ENCODE measurements around the gene PACS2. TPM values are rescaled to one million over a fixed set of nuclear protein-coding genes. Genes with fewer than 3 reads are reported as not detected.

The PACS2 gene
- total RNA-seq, 1 experiment from 2014 or later = 55.2 TPM

GRCh38 chr14:105355850-105356604, 41.5 kb downstream of the PACS2 start:
- Histone ChIP-seq H3K4me3 (ENCODE audit: low read depth in 2 of 2, low read length in 2 of 2) (no peak overlapping the region), H3K36me3 (ENCODE audit: control insufficient read depth, insufficient read depth, low read length) (no peaks in the 10 kb centered on the region), H3K27ac (ENCODE audit: low read length) (no peak overlapping the region), H3K27me3 (ENCODE audit: control insufficient read depth, insufficient read depth, low read length) (no peaks in the 10 kb centered on the region), H3K4me1 (ENCODE audit: control insufficient read depth, insufficient read depth, low read length) (no peaks in the 10 kb centered on the region), H3K9me3 (ENCODE audit: control insufficient read depth, insufficient read depth, low read depth, low read length) (no peaks in the 10 kb centered on the region)
- POLR2A ChIA-PET = no interaction called here
- DNase-seq (ENCODE audit: low read depth, low spot score) = no peak
- ATAC-seq = no peak
- intact Hi-C loops (cut with micrococcal nuclease; ENCODE audit: unreplicated experiment) (no loop called here), in situ Hi-C loops (cut with HindIII; ENCODE audit: low pct_unique_long_range_greater_than_20kb, low sequenced_read_pairs) (no loop called here)
- CTCF ChIA-PET = no interaction called here
- TF ChIP-seq SIN3A (IDR thresholded peaks at IDR 0.05; ENCODE audit: borderline replicate concordance, insufficient read depth, low read depth, low read length) (no peak), CTCF (IDR thresholded peaks at IDR 0.05) (no peak), REST (IDR thresholded peaks at IDR 0.05; ENCODE audit: insufficient read depth in 1 of 2, low read depth in 2 of 2, low read length in 1 of 2) (no peak)
- no TSS peak for BruUV-seq (replicated peaks)

- ChIA-PET POLR2A (no interaction called here), CTCF (no interaction called here)
- Histone ChIP-seq H3K4me1 (ENCODE audit: control insufficient read depth, insufficient read depth, low read length) (no peaks in the 10 kb centered on the region), H3K27ac (ENCODE audit: low read length) (no peak overlapping the region), H3K27me3 (ENCODE audit: control insufficient read depth, insufficient read depth, low read length) (no peaks in the 10 kb centered on the region), H3K36me3 (ENCODE audit: control insufficient read depth, insufficient read depth, low read length) (no peaks in the 10 kb centered on the region), H3K4me3 (ENCODE audit: low read depth in 2 of 2, low read length in 2 of 2) (no peak overlapping the region), H3K9me3 (ENCODE audit: control insufficient read depth, insufficient read depth, low read depth, low read length) (no peaks in the 10 kb centered on the region)
- DNase-seq (ENCODE audit: low read depth, low spot score) = no peak
- intact Hi-C loops (cut with micrococcal nuclease; ENCODE audit: unreplicated experiment) = no loop called here
- in situ Hi-C loops (cut with HindIII; ENCODE audit: low pct_unique_long_range_greater_than_20kb, low sequenced_read_pairs) = no loop called here
- BruUV-seq (replicated peaks) = no TSS peak
- no peak for ATAC-seq
- TF ChIP-seq POLR2AphosphoS5 (IDR thresholded peaks at IDR 0.05; ENCODE audit: low read depth, low read length) (no peak), REST (IDR thresholded peaks at IDR 0.05; ENCODE audit: insufficient read depth in 1 of 2, low read depth in 2 of 2, low read length in 1 of 2) (no peak), CTCF (IDR thresholded peaks at IDR 0.05) (no peak)
Measured at GRCh38 chr14:105356927-105357326, 42.4 kb downstream of the PACS2 start.
